ENCODE data around the gene ZSCAN4.
A peak's percentile ranks its signal among the peaks of the same experiment; 100 is the strongest.

Gene ZSCAN4

DNA sequence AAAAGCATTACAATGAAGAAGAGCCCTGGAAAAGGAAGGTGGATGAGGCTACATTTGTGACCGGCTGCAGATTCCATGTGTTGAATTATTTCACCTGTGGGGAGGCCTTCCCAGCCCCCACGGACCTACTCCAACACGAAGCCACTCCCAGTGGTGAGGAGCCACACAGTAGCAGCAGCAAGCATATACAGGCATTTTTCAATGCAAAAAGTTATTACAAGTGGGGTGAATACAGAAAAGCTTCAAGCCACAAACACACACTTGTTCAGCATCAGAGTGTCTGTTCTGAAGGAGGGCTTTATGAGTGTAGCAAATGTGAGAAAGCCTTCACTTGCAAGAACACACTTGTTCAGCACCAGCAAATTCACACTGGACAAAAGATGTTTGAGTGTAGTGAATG is 18.0 kb downstream of the ZSCAN4 start:
- no peak for DNase-seq

DNA sequence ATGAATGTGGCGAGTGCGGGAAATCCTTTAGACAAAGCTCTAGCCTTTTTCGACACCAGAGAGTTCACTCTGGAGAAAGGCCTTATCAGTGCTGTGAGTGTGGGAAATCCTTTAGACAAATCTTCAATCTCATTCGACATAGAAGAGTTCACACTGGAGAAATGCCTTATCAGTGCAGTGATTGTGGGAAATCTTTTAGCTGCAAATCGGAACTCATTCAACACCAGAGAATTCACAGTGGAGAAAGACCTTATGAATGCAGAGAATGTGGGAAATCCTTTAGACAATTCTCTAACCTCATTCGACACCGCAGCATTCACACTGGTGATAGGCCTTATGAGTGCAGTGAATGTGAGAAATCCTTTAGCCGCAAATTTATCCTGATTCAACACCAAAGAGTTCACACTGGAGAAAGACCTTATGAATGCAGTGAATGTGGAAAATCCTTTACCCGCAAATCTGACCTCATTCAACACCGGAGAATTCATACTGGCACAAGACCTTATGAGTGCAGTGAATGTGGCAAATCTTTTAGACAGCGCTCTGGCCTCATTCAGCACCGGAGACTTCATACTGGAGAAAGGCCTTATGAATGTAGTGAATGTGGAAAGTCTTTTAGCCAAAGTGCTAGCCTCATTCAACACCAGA is 18.8 kb downstream of the ZSCAN4 start:
- no peak for DNase-seq

- no peak for DNase-seq
Observed at GRCh38 chr19:57688011-57688763, 19.5 kb downstream of the ZSCAN4 start.

DNA sequence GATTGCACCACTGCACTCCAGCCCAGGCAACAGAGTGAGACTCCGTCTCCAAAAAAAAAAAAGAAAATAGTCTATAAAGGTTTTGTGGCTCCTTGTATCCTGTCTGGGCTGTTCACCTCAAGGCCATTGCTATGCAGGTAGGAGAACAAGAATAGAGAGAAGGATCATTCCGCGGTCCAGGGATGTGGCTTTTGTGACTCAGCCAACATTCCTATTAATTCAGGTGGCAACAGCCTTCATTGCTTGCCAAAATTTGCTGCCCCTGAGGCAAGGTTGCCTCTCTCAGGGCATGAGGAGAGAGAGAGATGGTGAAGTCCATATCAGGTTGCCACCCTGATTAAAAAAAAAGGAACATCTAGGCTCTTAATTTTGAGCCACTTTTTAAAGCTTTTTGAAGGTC is 21.0 kb downstream of the ZSCAN4 start:
- no peak for DNase-seq

GRCh38 chr19:57701625-57702024 is 32.9 kb downstream of the ZSCAN4 start:
- DNase-seq: no peak

- no peak for DNase-seq
Observed at GRCh38 chr19:57706346-57706745, 37.6 kb downstream of the ZSCAN4 start.

GRCh38 chr19:57708641-57709361 is 40.1 kb downstream of the ZSCAN4 start, which contains the start of gene ZNF154:
ZNF154 (minus strand) TSS chr19:57709204; CDS start chr19:57708971, 233 bp downstream.
- peak; percentile 78 for DNase-seq

DNA sequence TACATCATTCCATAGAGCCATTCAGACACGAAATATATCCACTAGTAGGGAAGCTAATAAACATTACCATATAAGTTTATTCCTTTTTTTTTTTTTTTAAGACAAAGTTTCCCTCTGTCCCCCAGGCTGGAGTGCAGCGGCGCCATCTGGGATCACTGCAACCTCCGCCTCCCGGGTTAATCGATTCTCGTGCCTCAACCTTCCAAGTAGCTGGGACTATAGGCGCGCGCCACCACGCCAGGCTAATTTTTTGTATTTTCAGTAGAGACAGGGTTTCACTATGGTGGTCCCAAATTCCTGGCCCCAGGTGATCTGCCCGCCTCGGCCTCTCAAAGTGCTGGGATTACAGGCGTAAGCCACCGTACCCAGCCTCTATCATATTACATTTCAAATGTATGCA is 40.9 kb downstream of the ZSCAN4 start:
- DNase-seq: no peak

DNA sequence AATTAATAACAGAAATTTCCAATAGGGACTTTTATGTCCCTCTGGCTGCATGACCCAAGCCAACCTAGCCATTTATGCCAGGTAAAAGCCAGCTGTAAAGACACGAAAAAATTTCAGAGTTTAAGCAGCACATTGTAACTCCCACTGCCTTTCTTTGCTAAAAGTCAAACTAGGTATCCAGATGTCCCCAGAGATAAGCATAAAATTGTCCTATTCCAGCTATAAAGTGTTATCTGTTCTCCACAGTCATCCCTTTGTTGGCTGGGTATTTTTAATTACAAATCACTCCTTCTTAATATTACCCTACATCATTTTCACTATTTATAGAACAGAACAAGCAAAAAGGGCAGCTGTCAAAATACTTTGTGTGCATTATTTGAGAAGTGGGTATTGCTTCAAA is 43.5 kb downstream of the ZSCAN4 start:
- no peak for DNase-seq

GRCh38 chr19:57719424-57719823 is 50.7 kb downstream of the ZSCAN4 start:
- DNase-seq: no peak

DNA sequence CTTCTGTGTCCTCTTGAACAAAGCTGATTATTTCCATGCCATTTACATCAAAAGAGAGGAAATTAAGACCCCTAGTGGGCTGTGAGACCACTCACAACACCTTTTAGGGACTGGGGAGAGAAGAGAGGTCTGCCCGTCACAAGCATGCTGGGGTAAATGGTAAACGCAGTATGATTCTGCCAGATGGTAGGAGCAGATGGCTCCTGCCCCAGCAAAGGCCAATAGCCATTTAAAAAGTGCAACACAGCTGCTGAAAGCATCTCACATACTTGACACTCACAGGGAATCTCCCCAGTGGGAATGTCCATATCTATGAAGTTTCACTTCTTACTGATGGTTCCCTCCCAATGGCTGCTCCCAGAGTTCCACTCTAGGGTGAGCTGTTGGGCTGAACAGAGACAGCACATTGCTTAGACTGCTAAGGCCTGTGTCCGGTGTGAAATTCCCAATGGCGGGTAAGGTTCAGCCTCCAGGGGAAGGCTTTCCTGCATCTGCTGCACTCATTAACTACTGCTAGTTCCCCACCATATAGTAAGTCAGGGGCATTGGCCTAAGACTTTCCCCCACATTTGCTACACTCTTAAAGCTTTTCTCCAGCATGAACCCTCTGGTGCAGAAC is 51.3 kb downstream of the ZSCAN4 start:
- no peak for DNase-seq

GRCh38 chr19:57720878-57721277 is 52.1 kb downstream of the ZSCAN4 start:
- DNase-seq: no peak
